Activated T-cell treated with anti-CD3 and anti-CD28 coated beads for 48 hours (primary cell): ENCODE data around the gene FKBP9.
"Not testable (repeated sequence)": the region's sequence is repeated elsewhere in the genome, so short reads cannot be mapped to it uniquely, and the experiment has no call there.

ENCODE experiments used
- DNase-seq: peaks from one replicate; pipeline ENCODE4 v3.0.0-alpha.2; 2020; ENCODE audit warnings: low read depth

Gene FKBP9

GRCh38 chr7:32958046-32959025 lies 1.1 kb downstream of the FKBP9 start:
- DNase-seq, result no peak

- DNase-seq, result not testable (repeated sequence)
Observed at GRCh38 chr7:32963880-32964301, 6.7 kb downstream of the FKBP9 start.

- not testable (repeated sequence) for DNase-seq
Observed at GRCh38 chr7:32964461-32965159, 7.4 kb downstream of the FKBP9 start.

- not testable (repeated sequence) for DNase-seq
Observed at GRCh38 chr7:32966489-32967267, 9.4 kb downstream of the FKBP9 start.

- not testable (repeated sequence) for DNase-seq
Observed at GRCh38 chr7:32967268-32967582, 10.0 kb downstream of the FKBP9 start.

GRCh38 chr7:32971967-32972366 lies 14.7 kb downstream of the FKBP9 start:
- DNase-seq, result not testable (repeated sequence)

GRCh38 chr7:32977159-32977558 lies 19.9 kb downstream of the FKBP9 start:
- not testable (repeated sequence) for DNase-seq

- not testable (repeated sequence) for DNase-seq
Observed at GRCh38 chr7:32979246-32979645, 22.0 kb downstream of the FKBP9 start.

GRCh38 chr7:32979902-32980301 lies 22.7 kb downstream of the FKBP9 start:
- not testable (repeated sequence) for DNase-seq

GRCh38 chr7:32988148-32988547 lies 30.9 kb downstream of the FKBP9 start:
- DNase-seq, result not testable (repeated sequence)

- DNase-seq, result not testable (repeated sequence)
Observed at GRCh38 chr7:32991068-32991585, 33.9 kb downstream of the FKBP9 start.

- DNase-seq, result not testable (repeated sequence)
Observed at GRCh38 chr7:32991975-32992700, 34.9 kb downstream of the FKBP9 start.

GRCh38 chr7:32992750-32993149 lies 35.5 kb downstream of the FKBP9 start:
- not testable (repeated sequence) for DNase-seq

GRCh38 chr7:32997956-32998355 lies 40.7 kb downstream of the FKBP9 start:
- DNase-seq, result not testable (repeated sequence)

- not testable (repeated sequence) for DNase-seq
Observed at GRCh38 chr7:32998361-32999171, 41.3 kb downstream of the FKBP9 start.

- DNase-seq, result not testable (repeated sequence)
Observed at GRCh38 chr7:32999380-32999779, 42.1 kb downstream of the FKBP9 start.

GRCh38 chr7:33003111-33003510 lies 45.9 kb downstream of the FKBP9 start:
- DNase-seq, result not testable (repeated sequence)

- not testable (repeated sequence) for DNase-seq
Observed at GRCh38 chr7:33004104-33004616, 46.9 kb downstream of the FKBP9 start.

- not testable (repeated sequence) for DNase-seq
Observed at GRCh38 chr7:33005193-33005592, 48.0 kb downstream of the FKBP9 start.

- DNase-seq, result not testable (repeated sequence)
Observed at GRCh38 chr7:33005690-33006089, 48.5 kb downstream of the FKBP9 start.
